Measurements from ENCODE around the gene B4GALT1.

DNA sequence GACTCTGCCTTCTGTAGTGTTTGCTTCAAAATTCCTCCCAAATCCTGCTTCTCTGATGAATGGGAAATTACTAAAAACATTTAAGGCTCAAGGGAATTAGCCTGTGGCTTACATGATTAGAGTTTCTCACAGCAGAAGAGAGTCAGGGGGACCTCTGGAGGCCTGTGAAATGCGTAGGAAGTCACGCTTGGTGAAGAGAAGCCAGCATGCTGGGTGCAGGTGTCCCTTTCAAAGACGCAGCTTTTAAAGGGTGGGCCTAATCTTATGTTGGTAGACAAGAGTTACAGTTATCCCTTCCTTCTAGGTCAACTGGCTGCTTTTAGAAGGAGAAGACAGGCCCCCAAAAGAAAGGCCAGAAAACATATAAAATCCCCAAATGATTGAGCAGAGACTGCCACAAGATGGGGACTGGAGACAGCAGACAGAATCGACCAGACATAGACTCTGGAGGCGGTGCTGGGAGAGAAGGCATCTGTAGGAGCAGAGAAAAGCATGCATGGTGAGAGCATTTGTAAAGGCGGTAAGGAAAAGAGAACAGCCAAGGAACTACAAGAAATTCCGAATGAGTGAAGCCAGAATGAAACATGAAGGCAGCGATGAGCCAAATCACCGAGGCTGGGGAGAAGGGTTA is 42.3 kb downstream of the B4GALT1 start:
- TF ChIP-seq FOXK2 (IDR thresholded peaks at IDR 0.05) (no peak), ELF4 (IDR thresholded peaks at IDR 0.05) (no peak), SP1 (IDR thresholded peaks at IDR 0.05) (no peak), NFRKB (IDR thresholded peaks at IDR 0.05) (no peak), FOXA1 (IDR thresholded peaks at IDR 0.05) (no peak), SUZ12 (IDR thresholded peaks at IDR 0.05) (no peak), ARNT (IDR thresholded peaks at IDR 0.05) (no peak)

Measured in HEK293T (cell line).